ENCODE results near the gene FAF1. TPM values are rescaled to one million over a fixed set of nuclear protein-coding genes. Genes with fewer than 3 reads are reported as not detected.

Gene FAF1
- total RNA-seq, 1 experiment from 2014 or later: 73.2 TPM

DNA sequence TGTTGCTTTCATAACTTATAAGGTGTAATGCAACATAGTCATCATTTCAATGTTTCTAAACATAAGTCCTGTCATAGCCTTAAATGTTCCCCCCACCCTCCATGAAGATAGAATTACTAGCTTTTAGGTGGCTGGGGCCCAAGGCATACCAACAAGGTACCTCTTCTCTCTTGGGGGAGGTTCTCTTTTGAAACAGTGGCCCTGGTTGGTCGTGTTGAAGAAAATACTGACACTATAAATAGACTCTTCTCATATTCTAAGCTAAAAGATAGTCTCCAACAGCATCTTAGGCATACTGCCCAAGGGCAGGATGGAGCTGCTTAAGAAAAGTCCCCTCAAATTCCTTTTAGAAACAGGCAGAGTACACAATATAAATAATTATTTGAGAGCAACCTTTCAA, 255.0 kb downstream of the FAF1 start (continued):
- TF ChIP-seq, protein P1, sequence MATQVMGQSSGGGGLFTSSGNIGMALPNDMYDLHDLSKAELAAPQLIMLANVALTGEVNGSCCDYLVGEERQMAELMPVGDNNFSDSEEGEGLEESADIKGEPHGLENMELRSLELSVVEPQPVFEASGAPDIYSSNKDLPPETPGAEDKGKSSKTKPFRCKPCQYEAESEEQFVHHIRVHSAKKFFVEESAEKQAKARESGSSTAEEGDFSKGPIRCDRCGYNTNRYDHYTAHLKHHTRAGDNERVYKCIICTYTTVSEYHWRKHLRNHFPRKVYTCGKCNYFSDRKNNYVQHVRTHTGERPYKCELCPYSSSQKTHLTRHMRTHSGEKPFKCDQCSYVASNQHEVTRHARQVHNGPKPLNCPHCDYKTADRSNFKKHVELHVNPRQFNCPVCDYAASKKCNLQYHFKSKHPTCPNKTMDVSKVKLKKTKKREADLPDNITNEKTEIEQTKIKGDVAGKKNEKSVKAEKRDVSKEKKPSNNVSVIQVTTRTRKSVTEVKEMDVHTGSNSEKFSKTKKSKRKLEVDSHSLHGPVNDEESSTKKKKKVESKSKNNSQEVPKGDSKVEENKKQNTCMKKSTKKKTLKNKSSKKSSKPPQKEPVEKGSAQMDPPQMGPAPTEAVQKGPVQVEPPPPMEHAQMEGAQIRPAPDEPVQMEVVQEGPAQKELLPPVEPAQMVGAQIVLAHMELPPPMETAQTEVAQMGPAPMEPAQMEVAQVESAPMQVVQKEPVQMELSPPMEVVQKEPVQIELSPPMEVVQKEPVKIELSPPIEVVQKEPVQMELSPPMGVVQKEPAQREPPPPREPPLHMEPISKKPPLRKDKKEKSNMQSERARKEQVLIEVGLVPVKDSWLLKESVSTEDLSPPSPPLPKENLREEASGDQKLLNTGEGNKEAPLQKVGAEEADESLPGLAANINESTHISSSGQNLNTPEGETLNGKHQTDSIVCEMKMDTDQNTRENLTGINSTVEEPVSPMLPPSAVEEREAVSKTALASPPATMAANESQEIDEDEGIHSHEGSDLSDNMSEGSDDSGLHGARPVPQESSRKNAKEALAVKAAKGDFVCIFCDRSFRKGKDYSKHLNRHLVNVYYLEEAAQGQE (IDR thresholded peaks at IDR 0.05; ENCODE audit: low read depth): no peak
- TF ChIP-seq MAX (IDR thresholded peaks at IDR 0.05) (no peak), RAD21 (IDR thresholded peaks at IDR 0.05; ENCODE audit: low read depth) (no peak)

- CTCF ChIA-PET: interaction anchor here (0.8 to 3.0 kb wide), 7 partner anchors 11 to 338 kb away, joined by 3 to 31 read pairs (median 5); no protein-coding TSS in a partner anchor
- DNase-seq (ENCODE audit: low read depth, low spot score) (peak; percentile 6), ATAC-seq (peak; percentile 63)
- Histone ChIP-seq H2AFZ (ENCODE audit: low read depth, low read length, poor library complexity, severe bottlenecking) (no peak overlapping the region), H3K4me3 (replicated peaks in 1 of 2; ENCODE audit: low read depth in 1 of 2, low read length in 2 of 2) (no peak overlapping the region), H3K27ac (ENCODE audit: low read depth, low read length) (no peak overlapping the region), H3K9me3 (ENCODE audit: control insufficient read depth in 1 of 2, insufficient read depth in 1 of 2, low read depth in 1 of 2, low read length in 2 of 2) (no peaks in the 10 kb centered on the region), H3K9me2 (ENCODE audit: insufficient read depth) (no peaks in the 10 kb centered on the region), H3K9ac (ENCODE audit: low read length) (no peak overlapping the region), H3K36me3 (ENCODE audit: control insufficient read depth in 1 of 2, insufficient read depth in 2 of 2, low read length in 2 of 2) (no peaks in the 10 kb centered on the region), H3K79me2 (ENCODE audit: insufficient read depth, low read length) (no peaks in the 10 kb centered on the region), H4K20me1 (ENCODE audit: insufficient read depth) (0 out of 2 replicates have a peak, but pooled peaks cover 5% of the 10 kb centered on the region), H3K4me2 (ENCODE audit: low read length) (no peak overlapping the region), H3K27me3 (ENCODE audit: insufficient read depth, low read length) (no peaks in the 10 kb centered on the region), H3K4me1 (ENCODE audit: control insufficient read depth in 1 of 2, insufficient read depth in 2 of 2, low read length in 2 of 2) (no peaks in the 10 kb centered on the region)
- RAD21 ChIA-PET (ENCODE audit: low non-redundant PET in 1 of 2, low total read pairs in 2 of 2, uncharacterized antibody in 2 of 2, unreplicated experiment in 2 of 2): no interaction called here
- TF ChIP-seq, protein P2, sequence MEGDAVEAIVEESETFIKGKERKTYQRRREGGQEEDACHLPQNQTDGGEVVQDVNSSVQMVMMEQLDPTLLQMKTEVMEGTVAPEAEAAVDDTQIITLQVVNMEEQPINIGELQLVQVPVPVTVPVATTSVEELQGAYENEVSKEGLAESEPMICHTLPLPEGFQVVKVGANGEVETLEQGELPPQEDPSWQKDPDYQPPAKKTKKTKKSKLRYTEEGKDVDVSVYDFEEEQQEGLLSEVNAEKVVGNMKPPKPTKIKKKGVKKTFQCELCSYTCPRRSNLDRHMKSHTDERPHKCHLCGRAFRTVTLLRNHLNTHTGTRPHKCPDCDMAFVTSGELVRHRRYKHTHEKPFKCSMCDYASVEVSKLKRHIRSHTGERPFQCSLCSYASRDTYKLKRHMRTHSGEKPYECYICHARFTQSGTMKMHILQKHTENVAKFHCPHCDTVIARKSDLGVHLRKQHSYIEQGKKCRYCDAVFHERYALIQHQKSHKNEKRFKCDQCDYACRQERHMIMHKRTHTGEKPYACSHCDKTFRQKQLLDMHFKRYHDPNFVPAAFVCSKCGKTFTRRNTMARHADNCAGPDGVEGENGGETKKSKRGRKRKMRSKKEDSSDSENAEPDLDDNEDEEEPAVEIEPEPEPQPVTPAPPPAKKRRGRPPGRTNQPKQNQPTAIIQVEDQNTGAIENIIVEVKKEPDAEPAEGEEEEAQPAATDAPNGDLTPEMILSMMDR (IDR thresholded peaks at IDR 0.05 in 2 of 3, conservative IDR thresholded peaks at IDR 0.05 in 1 of 3; ENCODE audit: borderline replicate concordance in 1 of 3, insufficient read depth in 1 of 3, low read depth in 2 of 3, low read length in 2 of 3): peak; percentile 63 to 72 (median 71)
- TF ChIP-seq POLR2A (IDR thresholded peaks at IDR 0.05; ENCODE audit: borderline replicate concordance, extremely low read depth, insufficient read depth, insufficient read length) (no peak), JUND (IDR thresholded peaks at IDR 0.05) (no peak), SRF (IDR thresholded peaks at IDR 0.05; ENCODE audit: low read depth) (no peak), ZNF274 (IDR thresholded peaks at IDR 0.05; ENCODE audit: low read depth, low read length) (no peak), RAD21 (IDR thresholded peaks at IDR 0.05; ENCODE audit: low read depth) (peak; percentile 63), CEBPB (IDR thresholded peaks at IDR 0.05; ENCODE audit: low read depth) (no peak)
- intact Hi-C loops (cut with micrococcal nuclease): loop anchor here (1.0 to 2.0 kb wide), 2 partner anchors 83 to 336 kb away; no protein-coding TSS in a partner anchor
- POLR2A ChIA-PET: no interaction called here
- BruUV-seq (replicated peaks): no TSS peak
These were observed 255.9 kb downstream of the FAF1 start for GRCh38 chr1:50704126-50704525.
